ENCODE data around the gene ARMCX1. TPM values are rescaled to one million over a fixed set of nuclear protein-coding genes. Genes with fewer than 3 reads are reported as not detected.

The ARMCX1 gene
- total RNA-seq, 8 experiments from 2014 or later = 0.94 to 68.3 (median 45.7) TPM

Other genes with a start within 250 kb of the ARMCX1 start
- 10 to 100 TPM in 5 of 8 experiments, 1 to 10 TPM in 3; 7.2 to 30.0 (median 12.6) TPM for gene TIMM8A, start 201.8 kb upstream of the ARMCX1 start, total RNA-seq
- 1 to 10 TPM in 4 of 8 experiments, under 1 TPM in 4; 0.16 to 1.2 (median 0.81) TPM for gene BTK, start 164.4 kb upstream of the ARMCX1 start, total RNA-seq
- gene RPL36A, start 159.5 kb upstream of the ARMCX1 start, total RNA-seq = 1,000 to 10,000 TPM; 2,585 to 5,365 (median 3,457) TPM
- gene GLA, start 142.6 kb upstream of the ARMCX1 start, total RNA-seq = 10 to 100 TPM; 15.7 to 72.8 (median 26.8) TPM
- 10 to 100 TPM; 53.6 to 97.9 (median 78.7) TPM for gene HNRNPH2, start 142.3 kb upstream of the ARMCX1 start, total RNA-seq
- 10 to 100 TPM in 4 of 8 experiments, 1 to 10 TPM in 4; 3.2 to 21.7 (median 9.6) TPM for gene ARMCX4, start 65.1 kb upstream of the ARMCX1 start, total RNA-seq
- gene ARMCX6, start 67.5 kb downstream of the ARMCX1 start, total RNA-seq = 10 to 100 TPM; 42.3 to 72.7 (median 56.1) TPM
- gene ARMCX3, start 72.6 kb downstream of the ARMCX1 start, total RNA-seq = 100 to 1,000 TPM in 2 of 8 experiments, 10 to 100 TPM in 6; 52.4 to 135 (median 86.7) TPM
- gene ARMCX2, start 109.3 kb downstream of the ARMCX1 start, total RNA-seq = 100 to 1,000 TPM in 2 of 8 experiments, 10 to 100 TPM in 5, under 1 TPM in 1; 0.59 to 245 (median 57.9) TPM

Measured in motor neuron (in vitro differentiated cells).